Karpas-422 (cell line): ENCODE measurements around the gene C20orf144. TPM values are rescaled to one million over a fixed set of nuclear protein-coding genes. Genes with fewer than 3 reads are reported as not detected.

Source experiments
- DNase-seq: peaks from one replicate; pipeline ENCODE4 v3.0.0-alpha.2; 2015
- H2AFZ ChIP-seq: fragments of 200-600 bp; sonication (generic); 2 replicates; pipeline ENCODE4 v1.6.1; 2014; ENCODE audit warnings: antibody characterized with exemption, low read length, mixed read lengths
- H3K27ac ChIP-seq: fragments of 200-600 bp; sonication (generic); 2 replicates; pipeline ENCODE4 v1.5.1; 2014; ENCODE audit warnings: mild to moderate bottlenecking, low read length, moderate library complexity
- H3K27me3 ChIP-seq: fragments of 200-600 bp; sonication (generic); 2 replicates; pipeline ENCODE4 v1.6.1; 2014; ENCODE audit warnings: low read length, mixed read lengths
- H3K36me3 ChIP-seq: fragments of 200-600 bp; sonication (generic); 2 replicates; pipeline ENCODE4 v1.6.1; 2014; ENCODE audit warnings: low read length, mixed read lengths; ENCODE audit not compliant: insufficient read depth
- H3K4me1 ChIP-seq: fragments of 200-600 bp; sonication (generic); 2 replicates; pipeline ENCODE4 v1.6.1; 2014; ENCODE audit warnings: mild to moderate bottlenecking, low read length, mixed read lengths
- H3K4me2 ChIP-seq: fragments of 200-600 bp; sonication (generic); 2 replicates; pipeline ENCODE4 v1.6.1; 2014; ENCODE audit warnings: low read length, low read depth, mild to moderate bottlenecking; ENCODE audit not compliant: poor library complexity, severe bottlenecking
- H3K4me3 ChIP-seq: fragments of 200-600 bp; sonication (generic); 2 replicates; pipeline ENCODE4 v1.5.1; 2014; ENCODE audit warnings: mild to moderate bottlenecking, antibody characterized with exemption, low read length, mixed read lengths
- H3K79me2 ChIP-seq: fragments of 200-600 bp; sonication (generic); 2 replicates; pipeline ENCODE4 v1.6.1; 2014; ENCODE audit warnings: mild to moderate bottlenecking, low read length, mixed read lengths
- H3K9ac ChIP-seq: fragments of 200-600 bp; sonication (generic); 2 replicates; pipeline ENCODE4 v1.6.0; 2014; ENCODE audit warnings: low read length
- H3K9me2 ChIP-seq: fragments of 200-600 bp; sonication (generic), shearing (Covaris generic); replicated peaks from 2 replicates; pipeline ENCODE4 v1.6.0; 2014; ENCODE audit warnings: mild to moderate bottlenecking, low read length, moderate library complexity; ENCODE audit not compliant: insufficient read depth
- H3K9me3 ChIP-seq: fragments of 300-700, 200-600 bp; sonication (generic); 2 replicates; pipeline ENCODE4 v1.6.1; 2014; ENCODE audit warnings: low read length, mixed read lengths
- H4K20me1 ChIP-seq: fragments of 200-600 bp; sonication (generic); 2 replicates; pipeline ENCODE4 v1.6.1; 2014; ENCODE audit warnings: mild to moderate bottlenecking, antibody characterized with exemption, low read length, low read depth; ENCODE audit not compliant: insufficient read depth
- total RNA-seq: library from RNA; depleted of rRNA; stranded (reverse); fragments of >200 nt; shearing (Covaris generic); gene quantifications from 2 replicates; pipeline ENCODE4 v1.2.3, GENCODE V29; 2014; ENCODE audit warnings: low replicate concordance

Gene C20orf144
- total RNA-seq, 1 experiment from 2014 or later, result 0.45 TPM

DNA sequence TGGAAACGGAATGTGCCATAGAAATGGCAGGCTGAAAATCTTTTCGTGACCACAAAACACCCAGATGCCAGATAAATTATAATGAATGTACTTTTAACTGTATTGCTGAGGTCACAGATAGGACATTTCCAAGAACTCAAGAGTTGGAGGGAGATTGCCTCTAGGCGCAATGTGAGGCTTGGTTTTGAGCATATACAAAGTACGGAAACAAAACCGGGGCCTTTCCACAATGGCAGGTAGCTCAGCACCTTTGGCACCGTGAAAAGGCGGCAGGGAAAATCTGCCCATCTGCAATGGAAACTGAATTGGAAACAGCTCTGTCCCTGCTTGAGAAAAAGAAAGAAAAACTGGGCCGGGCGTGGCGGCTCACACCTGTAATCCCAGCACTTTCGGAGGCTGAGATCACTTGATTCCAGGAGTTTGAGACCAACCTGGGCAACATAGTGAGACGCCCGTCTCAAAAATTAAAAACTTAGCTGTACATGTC is 10.5 kb upstream of the C20orf144 start:
- no peak overlapping the region for H3K4me2 ChIP-seq
- H3K27ac ChIP-seq, result peak overlapping the region; percentile 73; the same call in 1 of the 2 replicates
- no peaks in the 10 kb centered on the region for H3K9me3 ChIP-seq
- no peak for DNase-seq
- H3K9ac ChIP-seq, result no peak overlapping the region
- H3K4me3 ChIP-seq, result no peak overlapping the region
- H3K4me1 ChIP-seq, result peaks cover 23% of the 10 kb centered on the region
- no peaks in the 10 kb centered on the region for H3K9me2 ChIP-seq
- H3K79me2 ChIP-seq, result no peaks in the 10 kb centered on the region
- 0 out of 2 replicates have a peak, but pooled peaks cover 4% of the 10 kb centered on the region for H3K36me3 ChIP-seq
- no peaks in the 10 kb centered on the region for H3K27me3 ChIP-seq
- H4K20me1 ChIP-seq, result no peaks in the 10 kb centered on the region
- H2AFZ ChIP-seq, result no peak overlapping the region

- H2AFZ ChIP-seq, result no peak overlapping the region
- no peaks in the 10 kb centered on the region for H3K79me2 ChIP-seq
- H3K36me3 ChIP-seq, result no peaks in the 10 kb centered on the region
- no peak overlapping the region for H3K4me2 ChIP-seq
- no peaks in the 10 kb centered on the region for H3K9me2 ChIP-seq
- peaks cover 26% of the 10 kb centered on the region for H3K4me1 ChIP-seq
- no peaks in the 10 kb centered on the region for H4K20me1 ChIP-seq
- H3K27me3 ChIP-seq, result no peaks in the 10 kb centered on the region
- H3K27ac ChIP-seq, result peak overlapping the region; percentile 73
- peak overlapping the region; percentile 16; the same call in 1 of the 2 replicates for H3K9ac ChIP-seq
- DNase-seq, result peak; percentile 84
- H3K9me3 ChIP-seq, result no peaks in the 10 kb centered on the region
- no peak overlapping the region for H3K4me3 ChIP-seq
These were observed 8.8 kb upstream of the C20orf144 start for GRCh38 chr20:33653218-33653899.

- Histone ChIP-seq H3K9me2 (no peaks in the 10 kb centered on the region), H2AFZ (no peak overlapping the region), H3K27ac (no peak overlapping the region; the same call in 1 of the 2 replicates), H3K4me1 (peaks cover 26% of the 10 kb centered on the region), H3K4me2 (no peak overlapping the region), H3K4me3 (no peak overlapping the region), H3K9ac (no peak overlapping the region), H4K20me1 (no peaks in the 10 kb centered on the region), H3K79me2 (no peaks in the 10 kb centered on the region), H3K9me3 (no peaks in the 10 kb centered on the region), H3K27me3 (no peaks in the 10 kb centered on the region), H3K36me3 (no peaks in the 10 kb centered on the region)
- peak; percentile 53 for DNase-seq
These were observed 8.1 kb upstream of the C20orf144 start for GRCh38 chr20:33653900-33654596.

GRCh38 chr20:33654680-33655161 is 7.4 kb upstream of the C20orf144 start:
- Histone ChIP-seq H3K4me3 (no peak overlapping the region), H3K27ac (no peak overlapping the region), H3K79me2 (no peaks in the 10 kb centered on the region), H3K4me2 (no peak overlapping the region), H2AFZ (no peak overlapping the region), H3K4me1 (peaks cover 26% of the 10 kb centered on the region), H4K20me1 (no peaks in the 10 kb centered on the region), H3K27me3 (no peaks in the 10 kb centered on the region), H3K9me2 (no peaks in the 10 kb centered on the region), H3K9ac (no peak overlapping the region), H3K9me3 (no peaks in the 10 kb centered on the region), H3K36me3 (no peaks in the 10 kb centered on the region)
- no peak for DNase-seq

- Histone ChIP-seq H3K27ac (no peak overlapping the region), H3K36me3 (no peaks in the 10 kb centered on the region), H3K4me3 (no peak overlapping the region), H3K9me2 (no peaks in the 10 kb centered on the region), H3K4me1 (peaks cover 26% of the 10 kb centered on the region), H3K79me2 (no peaks in the 10 kb centered on the region), H4K20me1 (no peaks in the 10 kb centered on the region), H3K9ac (no peak overlapping the region), H3K4me2 (no peak overlapping the region), H2AFZ (no peak overlapping the region), H3K9me3 (no peaks in the 10 kb centered on the region), H3K27me3 (no peaks in the 10 kb centered on the region)
- no peak for DNase-seq
These were observed 7.0 kb upstream of the C20orf144 start for GRCh38 chr20:33655164-33655563.

- H4K20me1 ChIP-seq, result no peaks in the 10 kb centered on the region
- H3K4me2 ChIP-seq, result no peak overlapping the region
- no peaks in the 10 kb centered on the region for H3K9me2 ChIP-seq
- no peaks in the 10 kb centered on the region for H3K9me3 ChIP-seq
- no peak for DNase-seq
- H3K4me3 ChIP-seq, result no peak overlapping the region
- no peaks in the 10 kb centered on the region for H3K36me3 ChIP-seq
- no peaks in the 10 kb centered on the region for H3K79me2 ChIP-seq
- H3K27ac ChIP-seq, result no peak overlapping the region
- peaks cover 26% of the 10 kb centered on the region for H3K4me1 ChIP-seq
- H3K27me3 ChIP-seq, result no peaks in the 10 kb centered on the region
- H3K9ac ChIP-seq, result no peak overlapping the region
- no peak overlapping the region for H2AFZ ChIP-seq
These were observed 5.9 kb upstream of the C20orf144 start for GRCh38 chr20:33656010-33656782.

GRCh38 chr20:33656783-33657703 is 5.1 kb upstream of the C20orf144 start:
- Histone ChIP-seq H3K4me2 (no peak overlapping the region), H3K79me2 (peaks cover 3% of the 10 kb centered on the region), H2AFZ (no peak overlapping the region), H3K4me1 (peaks cover 23% of the 10 kb centered on the region), H3K9me2 (no peaks in the 10 kb centered on the region), H3K27ac (no peak overlapping the region), H3K4me3 (no peak overlapping the region), H3K9ac (no peak overlapping the region), H3K36me3 (no peaks in the 10 kb centered on the region), H4K20me1 (no peaks in the 10 kb centered on the region), H3K9me3 (no peaks in the 10 kb centered on the region), H3K27me3 (no peaks in the 10 kb centered on the region)
- no peak for DNase-seq
